DOHH2 (cell line): ENCODE measurements around the gene KRTAP12-2.

Experiments
- CTCF ChIP-seq: fragments of 200-600 bp; sonication (generic); IDR thresholded peaks from one replicate; pipeline ENCODE4 v1.5.1; 2014; ENCODE audit warnings: antibody characterized with exemption, mild to moderate bottlenecking, low read depth, low read length; ENCODE audit not compliant: poor library complexity, severe bottlenecking
- EZH2phosphoT487 ChIP-seq: fragments of 200-600 bp; sonication (generic); IDR thresholded peaks from 2 replicates; pipeline ENCODE4 v1.6.1; 2017; ENCODE audit warnings: borderline replicate concordance, mild to moderate bottlenecking, antibody characterized with exemption, low read length, moderate library complexity, mixed read lengths

DNA sequence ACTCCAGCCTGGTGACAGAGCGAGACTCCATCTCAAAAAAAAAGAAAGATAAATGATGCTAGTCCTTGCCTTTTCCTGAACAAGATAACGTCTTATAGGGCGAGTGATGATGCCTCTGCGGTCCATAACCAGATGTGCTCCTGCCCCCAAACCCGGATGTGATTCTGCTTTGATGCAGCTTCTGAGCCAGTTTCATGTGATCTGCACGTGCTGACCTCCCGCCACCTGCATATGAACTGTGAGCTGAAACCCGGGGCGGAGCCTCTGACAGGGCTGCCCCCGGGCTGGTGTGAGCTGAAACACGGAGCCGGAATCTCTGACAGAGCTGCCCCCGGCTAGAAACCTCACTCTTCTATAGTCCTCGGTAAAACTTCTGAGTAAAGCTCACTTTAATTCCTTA, 13.6 kb downstream of the KRTAP12-2 start:
- TF ChIP-seq CTCF: no peak
- TF ChIP-seq EZH2phosphoT487: no peak
